Stimulated activated CD8-positive, alpha-beta memory T cell treated with anti-CD3 and anti-CD28 coated beads, Interleukin-7, amount 100 ng/mL, for 4 hours (primary cell): ENCODE data around the gene CCDC195.

Experiments used
- DNase-seq, 2 donors: peaks; one replicate each; pipeline ENCODE4 v3.0.0-alpha.2; 2020; ENCODE audit warnings: low read depth in 2 of 2

CCDC195 gene

GRCh38 chr2:224716201-224716600, at the start of gene CCDC195:
Gene CCDC195, minus strand, starts transcription at chr2:224716365. Its CDS starts 0 bp downstream, at chr2:224716365.
- no peak for DNase-seq

- no peak for DNase-seq
Observed at GRCh38 chr2:224764565-224765236, 48.5 kb upstream of the CCDC195 start.

GRCh38 chr2:224757934-224758548, 41.9 kb upstream of the CCDC195 start:
- DNase-seq = no peak

GRCh38 chr2:224753743-224754540, 37.8 kb upstream of the CCDC195 start:
- no peak for DNase-seq

GRCh38 chr2:224751996-224752698, 36.0 kb upstream of the CCDC195 start:
- no peak for DNase-seq

GRCh38 chr2:224749136-224749535, 33.0 kb upstream of the CCDC195 start:
- no peak for DNase-seq

GRCh38 chr2:224747765-224748164, 31.6 kb upstream of the CCDC195 start:
- no peak for DNase-seq

GRCh38 chr2:224736227-224736626, 20.1 kb upstream of the CCDC195 start:
- no peak for DNase-seq

GRCh38 chr2:224734949-224735348, 18.8 kb upstream of the CCDC195 start:
- DNase-seq = no peak

- no peak for DNase-seq
Observed at GRCh38 chr2:224731665-224732064, 15.5 kb upstream of the CCDC195 start.

GRCh38 chr2:224729435-224729834, 13.3 kb upstream of the CCDC195 start:
- no peak for DNase-seq

- no peak for DNase-seq
Observed at GRCh38 chr2:224724331-224724730, 8.2 kb upstream of the CCDC195 start.

- no peak for DNase-seq
Observed at GRCh38 chr2:224723586-224724217, 7.5 kb upstream of the CCDC195 start.

GRCh38 chr2:224722770-224723169, 6.6 kb upstream of the CCDC195 start:
- DNase-seq = no peak

- no peak for DNase-seq
Observed at GRCh38 chr2:224722250-224722649, 6.1 kb upstream of the CCDC195 start.

GRCh38 chr2:224716921-224717320, 756 bp upstream of the CCDC195 start:
- DNase-seq = no peak

- DNase-seq = no peak
Observed at GRCh38 chr2:224711859-224712665, 4.1 kb downstream of the CCDC195 start.

GRCh38 chr2:224711381-224711780, 4.8 kb downstream of the CCDC195 start:
- no peak for DNase-seq

GRCh38 chr2:224709301-224709700, 6.9 kb downstream of the CCDC195 start:
- no peak for DNase-seq

- DNase-seq = no peak
Observed at GRCh38 chr2:224694502-224694901, 21.7 kb downstream of the CCDC195 start.

GRCh38 chr2:224691563-224691962, 24.6 kb downstream of the CCDC195 start:
- DNase-seq = no peak
